ENCODE data around the gene SUN3.
"Not testable (repeated sequence)": the region's sequence is repeated elsewhere in the genome, so short reads cannot be mapped to it uniquely, and the experiment has no call there.

SUN3 gene

DNA sequence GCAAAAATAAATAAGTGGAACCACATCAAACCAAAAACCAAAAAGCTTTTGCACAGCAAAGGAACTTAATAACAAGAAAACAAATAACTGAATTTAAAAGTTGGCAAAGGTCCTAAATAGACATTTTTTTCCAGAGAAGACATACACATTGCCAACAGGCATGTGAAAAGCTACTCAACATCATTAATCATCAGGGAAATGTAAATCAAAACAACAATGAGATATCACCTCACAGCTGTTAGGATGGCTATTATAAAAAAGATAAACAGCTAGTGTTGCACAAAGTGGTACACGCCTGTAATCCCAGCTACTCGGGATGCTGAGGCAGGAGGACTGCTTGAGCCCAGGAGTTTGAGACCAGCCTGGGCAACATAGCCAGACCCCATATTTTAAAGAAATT, 2.2 kb upstream of the SUN3 start:
- no peak for DNase-seq (ENCODE audit: low read depth)

DNA sequence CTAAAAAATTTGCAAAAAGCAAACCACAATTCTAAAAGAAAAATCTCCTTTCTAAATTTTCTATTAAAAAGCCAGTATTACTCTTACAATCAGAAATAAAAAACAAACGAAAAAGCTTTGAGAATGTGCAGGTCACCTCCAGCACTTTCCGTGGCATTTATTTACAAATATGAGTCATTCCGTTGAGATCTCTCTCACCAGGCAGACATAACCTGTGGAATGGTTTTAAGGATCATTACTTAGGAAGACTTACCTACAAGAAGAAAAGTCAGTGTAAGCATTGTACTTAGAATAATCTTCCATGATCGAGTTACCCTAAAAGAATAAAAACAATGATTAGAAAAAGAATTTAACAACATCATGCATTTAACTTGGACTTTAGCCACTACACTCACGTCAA, 3.3 kb downstream of the SUN3 start:
- DNase-seq (ENCODE audit: low read depth): no peak

DNA sequence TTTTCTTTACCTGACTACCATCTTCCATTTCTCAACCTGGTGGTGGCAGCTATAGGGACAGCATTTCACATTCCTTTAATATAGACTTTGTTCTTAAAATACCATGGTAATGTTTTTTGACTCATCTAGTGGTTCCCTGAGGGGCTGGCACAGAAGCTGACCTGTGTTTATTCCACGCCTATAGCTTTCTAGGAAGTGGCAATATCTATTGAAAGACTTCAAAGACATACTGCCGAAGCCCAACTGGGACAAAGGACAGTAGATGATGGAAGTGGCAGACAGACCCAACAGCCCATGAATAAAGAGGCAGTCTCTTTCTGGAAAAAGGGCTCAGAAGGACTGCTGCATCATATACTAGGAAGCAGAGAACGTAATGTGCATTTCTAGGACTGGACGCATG, 11.2 kb downstream of the SUN3 start:
- no peak for DNase-seq (ENCODE audit: low read depth)

DNA sequence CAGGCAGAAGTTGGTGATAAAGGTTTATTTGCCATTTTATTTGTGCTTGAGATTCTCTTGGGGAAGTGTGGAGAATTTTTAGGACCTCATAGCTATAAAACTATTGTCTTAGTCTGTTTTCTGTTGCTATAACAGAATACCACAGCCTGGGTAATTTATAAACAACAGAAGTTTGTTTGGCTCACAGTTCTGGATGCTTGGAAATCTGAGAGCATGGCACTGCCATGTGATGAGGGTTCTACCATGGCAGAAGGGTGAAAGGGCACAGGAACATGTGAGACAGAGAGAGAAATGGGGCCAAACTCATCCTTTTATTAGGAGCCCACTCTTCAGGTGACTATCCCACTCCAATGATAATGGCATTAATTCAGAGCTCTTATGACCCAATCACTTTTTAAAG, 12.3 kb downstream of the SUN3 start:
- no peak for DNase-seq (ENCODE audit: low read depth)

DNA sequence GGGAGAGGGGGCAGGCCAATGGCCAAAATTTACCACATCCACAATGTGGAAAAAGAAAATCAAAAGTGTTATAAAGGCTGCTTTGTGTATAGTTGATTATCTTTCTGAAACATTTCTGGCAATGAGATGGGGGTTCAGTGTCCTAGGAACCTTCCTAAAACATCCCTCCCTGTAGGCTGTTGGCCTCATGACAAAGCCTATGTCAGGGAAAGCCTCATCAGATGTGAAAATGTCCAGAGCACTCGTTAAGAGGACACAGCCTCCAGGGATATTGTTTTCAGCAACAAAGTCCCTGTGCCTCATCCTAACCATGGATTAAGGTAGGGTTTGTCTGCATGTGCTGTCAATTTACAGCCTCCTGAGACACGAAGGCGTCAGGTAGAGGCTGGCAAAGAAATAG, 17.0 kb downstream of the SUN3 start:
- no peak for DNase-seq (ENCODE audit: low read depth)

DNA sequence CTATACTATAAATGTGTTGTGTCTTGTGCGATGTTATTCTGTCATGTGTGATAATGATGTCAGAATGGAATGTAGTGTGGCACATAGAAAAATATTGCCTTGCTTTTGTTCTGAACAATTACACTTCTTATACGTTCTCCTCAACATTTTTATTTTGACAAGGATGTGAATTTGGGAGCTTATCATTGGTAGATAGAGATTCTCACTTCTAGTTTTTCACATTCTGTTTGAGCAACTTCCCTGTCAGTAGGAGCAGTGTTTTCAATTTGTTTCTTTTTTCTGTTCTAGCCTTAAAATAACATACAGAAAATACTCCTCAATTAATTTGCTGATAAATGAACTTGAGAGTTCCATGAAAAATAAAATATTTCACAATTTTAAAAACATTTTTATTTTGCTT, 17.6 kb downstream of the SUN3 start:
- no peak for DNase-seq (ENCODE audit: low read depth)

DNA sequence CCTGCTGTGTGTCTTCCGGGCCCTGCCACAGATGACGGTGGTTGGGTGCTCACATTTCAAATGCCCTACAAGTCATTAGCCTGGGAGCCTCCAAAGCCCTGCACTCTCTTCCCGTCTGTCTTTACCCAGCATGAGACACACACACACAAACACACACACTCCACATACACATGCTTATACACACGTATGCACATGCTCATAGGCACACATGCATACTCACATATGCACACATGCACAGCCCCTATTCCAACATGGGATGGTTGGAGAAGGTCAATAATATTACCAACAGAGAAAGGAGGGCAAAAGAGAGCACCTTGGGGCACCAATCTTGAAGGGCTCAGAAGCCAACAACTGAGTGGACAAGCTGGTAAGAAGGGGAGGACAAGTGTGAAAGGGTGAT, 19.0 kb downstream of the SUN3 start:
- no peak for DNase-seq (ENCODE audit: low read depth)

DNA sequence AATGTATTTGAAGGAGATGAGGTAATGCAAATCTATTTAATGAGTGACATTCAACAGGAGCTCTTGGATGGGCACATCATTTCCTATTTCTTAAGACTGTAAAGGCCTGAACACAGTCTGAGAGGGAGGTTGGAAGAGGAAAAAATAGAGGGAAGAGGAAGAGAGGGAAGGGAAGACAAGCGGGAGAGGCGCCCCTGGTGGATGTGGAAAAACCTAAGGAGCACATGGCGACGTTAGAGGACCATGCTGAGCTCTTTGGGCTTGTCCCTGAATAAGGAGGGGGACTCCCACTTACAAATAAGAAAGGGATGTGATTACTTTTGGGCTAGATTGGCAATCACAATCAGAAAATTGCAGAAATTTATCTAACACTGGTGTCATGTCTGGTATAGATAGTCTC, 19.6 kb downstream of the SUN3 start:
- no peak for DNase-seq (ENCODE audit: low read depth)

DNA sequence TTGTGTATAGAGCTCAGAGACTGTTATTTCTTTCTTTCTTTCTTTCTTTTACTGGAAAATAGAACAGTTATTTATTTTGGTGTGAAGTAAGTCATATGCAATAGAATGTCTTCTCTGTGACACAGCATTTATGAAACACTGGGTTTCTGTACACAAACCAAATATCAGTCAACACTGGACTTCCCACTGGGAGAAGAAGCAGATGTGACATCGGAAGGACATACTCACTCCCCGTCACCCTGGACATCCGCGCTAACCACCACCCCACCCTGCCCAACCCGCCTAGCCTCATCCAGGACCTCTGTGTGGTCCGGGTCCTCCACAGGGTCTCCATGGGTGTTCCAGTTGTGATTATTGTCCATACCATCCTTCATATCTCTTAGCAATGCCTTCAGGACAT, 22.0 kb downstream of the SUN3 start:
- DNase-seq (ENCODE audit: low read depth): no peak

DNA sequence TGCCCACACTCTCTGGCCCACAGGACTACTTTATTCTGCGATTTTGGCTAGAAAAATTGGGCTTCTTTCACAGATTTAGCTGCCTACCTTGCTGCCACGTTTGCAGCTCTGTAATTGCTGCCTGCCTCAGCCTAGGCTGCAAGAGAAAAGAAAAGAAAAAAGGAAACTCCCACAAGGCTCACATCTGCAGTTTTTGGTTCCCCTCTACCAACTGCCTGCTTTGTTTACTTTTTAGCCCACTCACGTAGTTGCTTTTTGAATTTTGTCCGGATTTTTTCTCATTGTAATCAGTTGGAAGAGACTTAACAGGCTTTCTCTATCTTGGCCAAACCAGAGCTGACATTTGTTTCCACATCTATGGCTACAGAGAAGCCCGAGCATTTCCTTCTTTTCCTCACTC, 24.3 kb downstream of the SUN3 start:
- no peak for DNase-seq (ENCODE audit: low read depth)

DNA sequence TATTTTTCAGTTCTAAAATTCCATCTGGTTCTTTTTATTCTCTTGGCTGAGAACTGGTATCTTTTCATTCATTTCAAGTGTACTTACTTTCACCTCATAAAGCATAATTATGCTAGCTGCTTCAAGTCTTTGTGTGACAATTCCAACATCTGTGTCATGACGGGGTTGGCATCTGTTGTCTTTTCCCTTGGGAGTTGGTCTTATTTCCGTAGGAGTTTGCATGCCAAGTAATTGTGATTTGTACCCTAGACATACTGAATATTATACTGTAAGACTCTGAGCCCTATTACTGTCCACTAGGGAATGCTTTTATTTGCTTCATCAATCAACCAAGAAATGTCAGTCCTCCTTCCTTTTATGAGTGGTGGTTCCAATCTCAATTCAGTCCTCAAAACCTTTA, 24.9 kb downstream of the SUN3 start:
- no peak for DNase-seq (ENCODE audit: low read depth)

DNA sequence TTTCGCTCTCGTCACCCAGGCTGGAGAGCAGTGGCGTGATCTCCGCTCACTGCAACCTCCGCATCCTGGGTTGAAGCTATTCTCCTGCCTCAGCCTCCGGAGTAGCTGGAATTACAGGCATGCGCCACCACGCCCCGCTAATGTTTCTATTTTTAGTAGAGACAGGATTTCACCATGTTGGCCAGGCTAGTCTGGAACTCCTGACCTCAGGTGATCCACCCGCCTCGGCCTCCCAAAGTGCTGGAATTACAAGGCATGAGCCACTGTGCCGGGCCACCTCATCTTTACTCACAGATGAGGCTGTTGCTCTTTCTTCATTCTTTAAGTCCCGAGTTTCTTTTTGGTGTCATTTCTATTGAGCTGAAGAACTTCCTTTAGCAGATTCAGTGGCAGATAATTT, 28.7 kb downstream of the SUN3 start:
- DNase-seq (ENCODE audit: low read depth): not testable (repeated sequence)

DNA sequence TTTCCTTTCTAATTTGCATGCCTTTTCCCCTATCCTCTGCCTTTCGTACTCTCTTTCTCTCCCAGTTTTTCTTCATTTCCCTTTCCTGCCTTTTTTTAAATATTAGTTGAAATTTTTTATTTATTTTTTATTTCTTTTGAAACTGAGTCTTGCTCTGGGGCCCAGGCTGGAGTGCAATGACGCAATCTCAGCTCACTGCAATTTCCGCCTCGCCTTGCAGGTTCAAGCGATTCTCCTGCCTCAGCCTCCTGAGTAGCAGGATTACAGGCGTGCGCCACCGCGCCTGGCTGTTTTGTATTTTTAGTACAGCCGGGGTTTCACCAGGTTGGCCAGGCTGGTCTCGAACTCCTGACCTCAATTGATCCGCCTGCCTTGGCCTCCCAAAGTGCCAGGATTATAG, 29.5 kb downstream of the SUN3 start:
- no peak for DNase-seq (ENCODE audit: low read depth)

DNA sequence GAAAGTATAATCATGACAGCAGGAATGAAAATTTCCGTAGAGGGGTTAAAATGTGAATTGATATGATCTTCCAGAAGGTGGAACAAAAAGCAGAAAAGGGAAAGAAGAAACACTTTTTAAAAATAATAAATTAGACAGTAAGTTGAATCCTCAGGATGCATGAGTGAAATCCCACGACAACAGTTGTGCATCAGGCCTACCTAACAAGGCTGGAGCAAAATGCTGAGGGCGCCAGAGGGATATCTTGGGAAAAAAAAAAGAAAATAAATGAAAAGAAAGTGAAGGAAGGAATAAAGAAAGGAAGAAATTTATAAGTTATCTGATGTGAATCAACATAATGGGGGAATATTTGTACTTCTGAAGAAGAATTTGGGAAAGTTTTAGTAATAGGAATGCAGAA, 36.5 kb downstream of the SUN3 start:
- DNase-seq (ENCODE audit: low read depth): no peak

DNA sequence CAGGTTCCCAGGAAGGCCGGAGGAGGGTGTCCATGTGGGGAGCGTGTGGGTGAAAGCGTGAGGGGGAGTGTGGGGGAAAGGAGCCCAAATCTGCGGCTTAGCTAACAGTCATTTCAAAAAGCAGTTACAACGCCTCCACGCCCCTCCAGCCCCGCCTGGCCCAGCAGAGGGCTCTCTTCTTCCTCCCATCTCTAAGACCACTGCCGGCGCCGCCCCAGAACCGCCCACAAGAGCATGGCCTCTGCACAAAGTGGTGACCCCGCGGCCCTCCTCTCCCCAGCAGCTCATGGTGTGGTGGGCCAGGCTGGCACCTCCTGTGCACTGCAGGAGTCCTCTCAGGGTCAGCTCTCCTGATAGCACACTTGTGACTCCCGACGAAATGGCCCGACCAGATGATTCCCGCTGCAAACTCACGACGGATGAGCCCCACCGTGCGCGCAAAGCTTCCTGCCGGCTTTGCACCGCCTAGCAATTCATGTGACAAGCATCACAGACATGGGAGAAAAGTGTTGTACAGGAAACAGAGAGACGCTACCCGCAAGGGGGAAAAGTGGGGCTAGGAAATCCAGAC, 37.1 kb downstream of the SUN3 start:
- DNase-seq (ENCODE audit: low read depth): peak; percentile 79

DNA sequence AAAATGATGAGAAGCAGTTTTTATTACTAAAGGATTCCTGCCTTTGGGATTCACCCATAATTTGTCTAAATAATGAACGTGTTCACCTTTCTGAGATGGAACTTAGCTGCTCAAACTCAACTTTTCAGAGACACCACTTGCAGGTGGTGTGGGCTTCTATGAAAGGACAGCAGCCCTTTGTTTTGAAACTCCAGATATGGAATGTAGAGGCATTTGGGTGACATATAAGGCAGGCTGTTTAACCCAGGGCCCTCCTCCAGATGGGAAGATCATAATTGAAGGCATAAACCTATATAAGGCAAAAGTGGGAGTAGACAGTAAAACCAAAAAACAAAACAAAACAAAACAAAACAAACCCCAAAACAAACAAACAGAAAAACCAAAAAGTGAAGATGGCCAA, 37.6 kb downstream of the SUN3 start:
- no peak for DNase-seq (ENCODE audit: low read depth)

DNA sequence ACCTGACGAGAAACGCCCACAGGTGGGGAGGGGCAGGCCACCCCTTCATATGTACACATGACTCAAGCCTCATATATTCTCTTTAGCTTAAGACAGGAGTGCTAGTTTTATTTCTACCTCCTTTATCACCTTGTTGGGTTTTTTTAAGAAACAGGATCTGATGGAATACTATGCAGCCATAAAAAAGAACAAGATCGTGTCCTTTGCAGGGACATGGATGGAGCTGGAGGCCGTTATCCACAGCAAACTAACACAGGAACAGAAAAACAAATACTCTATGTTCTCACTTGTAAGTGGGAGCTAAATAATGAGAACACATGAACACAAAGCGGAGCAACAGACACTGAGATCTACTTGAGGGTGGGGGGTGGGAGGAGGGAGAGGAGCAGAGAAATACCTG, 38.3 kb downstream of the SUN3 start:
- DNase-seq (ENCODE audit: low read depth): no peak

DNA sequence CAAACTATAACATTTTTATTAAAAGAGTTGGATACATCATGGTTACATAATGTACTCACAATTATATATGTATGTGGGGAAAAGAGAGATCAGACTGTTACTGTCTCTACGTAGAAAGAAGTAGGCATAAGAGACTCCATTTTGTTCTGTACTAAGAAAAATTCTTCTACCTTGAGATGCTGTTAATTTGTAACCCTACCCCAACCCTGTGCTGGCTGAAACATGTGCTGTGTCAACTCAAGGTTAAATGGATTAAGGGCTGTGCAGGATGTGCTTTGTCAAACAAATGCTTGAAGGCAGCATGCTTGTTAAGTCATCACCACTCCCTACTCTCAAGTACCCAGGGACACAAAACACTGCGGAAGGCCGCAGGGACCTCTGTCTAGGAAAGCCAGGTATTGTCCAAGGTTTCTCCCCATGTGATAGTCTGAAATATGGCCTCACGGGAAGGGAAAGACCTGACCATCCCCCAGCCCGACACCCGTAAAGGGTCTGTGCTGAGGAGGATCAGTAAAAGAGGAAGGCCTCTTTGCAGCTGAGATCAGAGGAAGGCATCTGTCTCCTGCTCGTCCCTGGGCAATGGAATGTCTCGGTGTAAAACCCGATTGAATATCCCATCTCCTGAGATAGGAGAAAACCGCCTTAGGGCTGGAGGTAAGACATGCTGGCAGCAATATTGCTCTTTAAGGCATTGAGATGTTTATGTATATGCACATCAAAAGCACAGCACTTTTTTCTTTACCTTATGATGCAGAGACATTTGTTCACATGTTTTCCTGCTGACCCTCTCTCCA, 39.1 kb downstream of the SUN3 start:
- not testable (repeated sequence) for DNase-seq (ENCODE audit: low read depth)

DNA sequence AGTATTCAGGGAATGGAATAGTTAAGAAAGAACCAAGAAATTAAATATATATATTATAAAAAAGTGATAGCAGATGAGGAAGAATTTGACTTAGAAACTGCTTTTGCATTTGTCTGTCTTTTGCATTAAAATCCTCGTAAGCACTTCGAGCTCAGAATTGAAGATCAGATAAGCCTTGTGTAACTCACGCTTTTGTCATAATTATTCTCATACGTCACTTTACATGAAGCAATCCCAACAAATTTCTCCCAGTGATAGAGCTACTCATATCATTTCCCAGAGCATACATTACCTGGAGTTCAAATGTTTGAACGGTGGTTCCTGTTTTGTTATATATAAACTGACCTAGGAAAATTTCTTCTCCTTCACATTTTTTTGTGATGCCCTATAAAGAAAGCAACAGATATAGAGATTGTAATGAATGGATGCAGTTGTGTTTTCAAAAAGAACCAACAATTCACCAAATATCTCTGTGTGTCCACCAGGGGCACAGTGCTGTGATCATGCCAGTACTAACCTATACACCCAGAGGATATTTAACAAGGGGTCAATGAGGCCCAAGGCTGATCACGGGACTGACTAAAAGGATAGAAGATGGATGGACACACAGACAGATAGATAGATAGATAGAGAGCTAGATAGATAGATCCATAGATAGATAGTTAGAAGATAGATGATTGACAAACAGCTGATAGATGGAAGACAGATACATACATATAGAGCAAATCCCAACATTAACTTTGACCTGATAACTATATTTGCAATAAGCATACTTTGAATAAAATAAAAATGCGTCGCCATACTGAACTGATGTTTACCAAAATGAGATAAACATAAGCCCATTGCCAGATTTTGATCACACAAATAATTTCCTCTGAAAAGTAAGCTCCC, 40.2 kb downstream of the SUN3 start:
- DNase-seq (ENCODE audit: low read depth): no peak

DNA sequence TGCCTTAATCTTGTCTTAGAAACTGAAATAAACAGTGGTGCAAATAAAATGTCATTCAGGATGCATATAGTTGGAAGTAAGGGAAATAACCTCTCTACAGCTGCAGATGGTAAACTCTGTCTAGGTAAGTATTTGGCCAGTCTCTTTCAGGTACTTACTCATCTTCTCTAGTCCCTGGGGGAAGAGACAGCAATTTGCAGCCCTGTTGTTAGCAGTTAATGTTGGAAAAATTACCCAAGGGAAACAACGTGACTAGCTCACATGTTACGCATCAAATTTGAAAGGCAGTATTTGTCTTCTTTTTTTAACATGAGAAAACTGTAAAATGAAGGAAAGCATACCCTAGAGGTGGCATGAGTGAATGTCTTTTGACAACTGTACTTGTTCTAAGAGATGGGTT, 46.3 kb downstream of the SUN3 start:
- DNase-seq (ENCODE audit: low read depth): no peak

DNA sequence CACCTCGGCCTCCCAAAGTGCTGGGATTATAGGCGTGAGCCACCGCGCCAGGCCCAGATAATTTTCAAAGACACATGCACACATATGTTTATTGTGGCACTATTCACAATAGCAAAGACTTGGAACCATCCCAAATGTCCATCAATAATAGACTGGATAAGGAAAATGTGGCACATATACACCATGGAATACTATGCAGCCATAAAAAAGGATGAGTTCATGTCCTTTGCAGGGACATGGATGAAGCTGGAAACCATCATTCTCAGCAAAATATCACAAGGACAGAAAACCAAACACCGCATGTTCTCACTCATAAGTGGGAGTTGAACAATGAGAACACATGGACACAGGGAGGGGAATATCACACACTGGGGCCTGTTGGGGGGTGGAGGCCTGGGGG, 48.3 kb downstream of the SUN3 start:
- not testable (repeated sequence) for DNase-seq (ENCODE audit: low read depth)

DNA sequence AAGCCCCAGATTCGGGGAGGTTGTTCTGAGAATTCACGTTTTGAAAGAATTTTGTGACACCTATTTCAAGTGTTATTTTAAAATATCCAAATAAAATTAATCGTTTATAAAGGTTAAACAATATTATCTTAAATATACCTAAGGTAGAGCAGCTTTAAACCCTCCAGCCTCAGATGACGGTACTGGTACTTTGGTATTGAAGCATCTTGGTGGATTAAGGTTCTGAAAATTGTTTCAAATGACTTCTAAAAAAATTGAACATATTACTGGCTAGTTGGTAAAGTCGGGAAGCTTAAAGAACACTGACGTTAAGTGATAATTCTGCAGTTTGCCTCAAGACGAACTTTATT, 49.1 kb downstream of the SUN3 start:
- DNase-seq (ENCODE audit: low read depth): no peak

DNA sequence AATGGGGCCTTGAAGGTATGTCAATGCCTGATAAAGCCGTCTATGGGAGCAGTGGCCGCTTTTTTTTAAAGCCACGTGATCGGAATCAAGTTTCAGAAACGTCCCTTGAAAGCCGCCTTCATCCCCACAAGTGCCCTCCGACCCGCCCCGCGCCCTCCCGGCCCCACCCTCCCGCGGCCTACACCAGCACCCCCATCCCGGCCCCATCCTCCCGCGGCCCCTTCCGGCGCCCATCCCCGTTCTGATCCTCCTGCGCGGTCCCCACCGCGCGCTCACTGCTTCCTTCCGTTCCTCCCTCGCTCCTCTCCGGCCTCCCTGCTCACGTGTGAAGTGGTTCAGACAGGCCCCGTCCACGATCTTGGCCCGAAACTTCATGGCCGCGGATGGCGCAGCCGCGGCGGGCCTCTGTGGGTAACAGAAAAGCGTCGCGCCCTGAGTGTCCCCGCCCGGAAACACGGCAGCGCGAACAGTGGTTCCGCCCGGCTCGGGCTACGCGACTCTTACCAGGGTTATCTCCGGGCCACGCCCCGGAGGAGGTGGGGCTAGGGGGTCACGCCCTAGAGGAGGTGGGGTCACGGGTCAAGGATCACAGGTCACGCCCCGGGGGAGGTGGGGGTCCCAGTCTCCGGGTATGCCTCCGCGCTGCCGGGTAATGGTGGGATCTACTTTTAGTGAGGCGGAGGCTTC, 49.6 kb downstream of the SUN3 start, which contains the start of gene HUS1:
Gene HUS1 (minus strand): TSS at position 471 of the 687 bp plus-strand sequence. CDS start 96 bp downstream, at position 375.
- peak; percentile 90 for DNase-seq (ENCODE audit: low read depth)

Data from activated T-cell treated with anti-CD3 and anti-CD28 coated beads for 1 hour (primary cell).